Esophagus muscularis mucosa (tissue), 4 donors: ENCODE measurements around the gene KRTAP9-1.

Experiments
- EP300 ChIP-seq: sonication (generic); formaldehyde crosslinking; IDR thresholded peaks from one replicate; pipeline ENCODE4 v1.6.1; 2017; ENCODE audit warnings: antibody characterized with exemption
- POLR2A ChIP-seq: fragments of 450-650 bp; IDR thresholded peaks from one replicate; pipeline ENCODE4 v1.6.1; 2017; ENCODE audit warnings: antibody characterized with exemption, moderate library complexity, mild to moderate bottlenecking, low read depth
- POLR2AphosphoS5 ChIP-seq, 2 donors: sonication (generic); formaldehyde crosslinking; IDR thresholded peaks; one replicate each; pipeline ENCODE4 v1.6.1; 2017; ENCODE audit warnings: antibody characterized with exemption in 2 of 2
- TF ChIP-seq, protein P1 (sequence below), 3 experiments: fragments of 200-600 bp in 2 of 3; fragments of 450-650 bp in 1 of 3; sonication (generic) in 2 of 3; IDR thresholded peaks; one replicate each; pipeline ENCODE4 v1.5.1; 2017 to 2019; ENCODE audit warnings: antibody characterized with exemption in 3 of 3, mild to moderate bottlenecking in 2 of 3, moderate library complexity in 1 of 3

- TF ChIP-seq, protein P1, sequence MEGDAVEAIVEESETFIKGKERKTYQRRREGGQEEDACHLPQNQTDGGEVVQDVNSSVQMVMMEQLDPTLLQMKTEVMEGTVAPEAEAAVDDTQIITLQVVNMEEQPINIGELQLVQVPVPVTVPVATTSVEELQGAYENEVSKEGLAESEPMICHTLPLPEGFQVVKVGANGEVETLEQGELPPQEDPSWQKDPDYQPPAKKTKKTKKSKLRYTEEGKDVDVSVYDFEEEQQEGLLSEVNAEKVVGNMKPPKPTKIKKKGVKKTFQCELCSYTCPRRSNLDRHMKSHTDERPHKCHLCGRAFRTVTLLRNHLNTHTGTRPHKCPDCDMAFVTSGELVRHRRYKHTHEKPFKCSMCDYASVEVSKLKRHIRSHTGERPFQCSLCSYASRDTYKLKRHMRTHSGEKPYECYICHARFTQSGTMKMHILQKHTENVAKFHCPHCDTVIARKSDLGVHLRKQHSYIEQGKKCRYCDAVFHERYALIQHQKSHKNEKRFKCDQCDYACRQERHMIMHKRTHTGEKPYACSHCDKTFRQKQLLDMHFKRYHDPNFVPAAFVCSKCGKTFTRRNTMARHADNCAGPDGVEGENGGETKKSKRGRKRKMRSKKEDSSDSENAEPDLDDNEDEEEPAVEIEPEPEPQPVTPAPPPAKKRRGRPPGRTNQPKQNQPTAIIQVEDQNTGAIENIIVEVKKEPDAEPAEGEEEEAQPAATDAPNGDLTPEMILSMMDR (IDR thresholded peaks at IDR 0.05): no peak
- no peak for TF ChIP-seq EP300
- no peak for TF ChIP-seq POLR2A
- TF ChIP-seq POLR2AphosphoS5 (IDR thresholded peaks at IDR 0.05): no peak
Measured at GRCh38 chr17:41231731-41232130, 42.0 kb downstream of the KRTAP9-1 start.
